DND-41 (cell line): ENCODE measurements around the gene CPPED1.

Experiments used
- CTCF ChIP-seq: IDR thresholded peaks from 2 replicates; pipeline ENCODE4 v1.5.1; 2012; ENCODE audit warnings: borderline replicate concordance, low read length, moderate library complexity, mild to moderate bottlenecking; ENCODE audit not compliant: poor library complexity, severe bottlenecking; ENCODE audit errors: extremely low read depth
- EZH2 ChIP-seq: IDR thresholded peaks from 3 replicates; pipeline ENCODE4 v1.6.1; 2012; ENCODE audit warnings: borderline replicate concordance, low read depth, mild to moderate bottlenecking, moderate library complexity, low read length, inconsistent platforms; ENCODE audit not compliant: severe bottlenecking

- TF ChIP-seq CTCF (no peak), EZH2 (no peak)
Measured at GRCh38 chr16:12709807-12710206, 93.9 kb downstream of the CPPED1 start.
